ENCODE data around the gene LHFPL2.

Gene LHFPL2

DNA sequence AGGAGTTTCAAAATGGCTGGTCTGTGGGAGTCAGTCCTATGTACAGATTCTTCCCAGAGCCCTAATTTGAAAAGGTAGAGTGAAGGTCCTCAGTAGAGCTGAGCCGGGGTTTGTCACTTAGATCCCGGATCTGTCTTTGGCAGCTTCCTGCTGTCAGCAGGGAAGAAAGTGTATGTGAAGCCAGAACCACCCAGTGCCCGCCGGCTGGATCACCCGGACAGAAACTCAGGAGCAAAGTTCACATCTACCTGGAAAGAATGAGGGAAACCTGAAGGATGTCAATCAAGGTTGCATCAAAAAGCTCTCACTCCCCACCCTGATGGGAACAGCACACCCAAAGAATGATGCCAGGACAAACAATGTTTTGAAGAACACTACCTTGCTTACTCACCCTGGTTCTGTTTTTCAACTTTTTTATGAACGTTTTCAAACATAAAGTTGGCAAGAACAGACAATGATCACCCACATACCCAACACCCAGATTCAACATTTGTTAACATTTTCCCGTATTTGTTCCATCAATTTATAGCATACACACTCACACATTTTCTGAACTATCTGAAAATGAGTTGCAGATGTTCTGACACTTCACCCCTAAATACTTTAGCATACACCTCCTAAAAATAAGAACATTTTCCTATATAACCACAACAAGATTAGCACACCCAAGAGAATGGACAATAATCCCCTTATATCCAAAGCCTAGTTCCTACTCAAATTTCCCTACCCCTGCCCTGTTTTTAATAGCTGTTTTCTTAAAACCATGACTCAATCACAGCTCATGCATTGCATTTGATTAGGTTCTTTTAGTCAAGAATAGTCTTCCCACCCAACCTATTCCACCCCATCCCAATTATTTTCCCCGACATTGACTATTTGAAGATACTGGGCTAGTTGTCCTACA lies 133.9 kb downstream of the LHFPL2 start:
- no peak for DNase-seq

DNA sequence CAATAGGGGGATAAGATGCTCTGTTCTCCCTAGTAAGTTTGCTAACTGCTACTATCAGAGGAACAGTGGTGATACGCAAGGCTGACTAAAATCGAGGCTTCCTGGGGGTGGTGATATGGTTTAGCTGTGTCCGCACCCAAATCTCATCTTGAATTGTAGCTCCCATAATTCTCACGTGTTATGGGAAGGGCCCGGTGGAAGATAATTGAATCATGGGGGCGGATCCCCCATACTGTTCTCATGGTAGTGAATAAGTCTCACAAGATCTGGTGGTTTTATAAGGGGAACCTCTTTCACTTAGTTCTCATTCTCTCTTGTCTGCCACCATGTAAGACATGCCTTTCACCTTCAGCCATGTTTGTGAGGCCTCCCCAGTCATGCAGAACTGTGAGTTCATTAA lies 135.1 kb downstream of the LHFPL2 start:
- no peak for DNase-seq

DNA sequence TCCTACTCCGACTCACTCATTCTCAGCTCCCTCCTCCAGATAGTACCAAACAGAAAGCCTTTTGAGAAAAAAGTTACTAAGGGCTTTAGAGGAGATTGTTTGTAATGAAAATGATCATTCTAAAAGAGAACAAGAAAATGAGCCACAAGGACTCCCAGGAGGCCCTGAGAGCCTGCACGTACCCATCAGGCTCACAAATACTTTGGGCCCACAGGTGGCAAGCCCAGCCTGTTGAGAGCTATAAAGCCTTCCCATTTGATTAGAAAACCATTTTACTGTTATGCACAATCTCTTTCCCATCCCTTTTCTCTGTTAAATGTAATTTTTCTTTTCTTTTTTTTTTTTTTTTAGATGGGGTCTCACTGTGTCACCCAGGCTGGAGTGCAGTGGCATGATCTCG lies 136.1 kb downstream of the LHFPL2 start:
- DNase-seq = no peak

DNA sequence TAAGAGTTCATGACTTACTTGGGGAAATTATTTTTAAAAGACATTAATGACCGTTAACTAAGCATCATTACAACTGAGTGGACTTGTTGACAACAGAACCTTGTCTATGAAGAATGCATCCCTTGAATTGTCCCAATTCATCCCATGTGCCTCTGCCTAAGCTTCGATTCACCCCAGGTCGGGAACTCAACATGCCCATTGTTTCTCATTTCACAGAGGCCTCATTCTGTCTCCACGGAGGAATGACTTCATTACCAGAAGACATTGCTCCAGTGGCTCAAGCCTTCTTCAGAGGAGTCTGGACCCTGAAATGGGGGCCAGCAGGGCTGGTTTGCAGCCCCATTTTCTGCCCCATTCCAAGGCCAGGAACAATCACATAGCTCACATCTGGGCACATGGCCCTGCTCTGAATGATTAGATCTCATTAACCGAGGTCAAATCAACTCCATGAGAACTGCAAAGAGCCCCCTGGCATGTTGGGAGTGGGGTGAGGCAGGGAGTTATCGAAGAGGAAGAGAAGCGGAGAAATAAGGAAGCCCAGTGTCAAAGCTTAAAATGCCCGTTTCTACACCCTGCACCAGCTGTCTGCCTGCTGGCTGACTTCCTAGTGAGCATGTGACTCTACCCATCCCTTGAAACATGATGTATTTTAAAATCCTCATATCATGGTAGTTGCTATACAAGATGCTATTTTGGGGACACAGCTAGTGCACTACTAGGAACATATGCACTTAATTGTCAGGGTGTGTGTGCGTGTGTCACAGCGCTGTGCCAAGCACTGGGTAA lies 137.3 kb downstream of the LHFPL2 start:
- peak; percentile 71 for DNase-seq

DNA sequence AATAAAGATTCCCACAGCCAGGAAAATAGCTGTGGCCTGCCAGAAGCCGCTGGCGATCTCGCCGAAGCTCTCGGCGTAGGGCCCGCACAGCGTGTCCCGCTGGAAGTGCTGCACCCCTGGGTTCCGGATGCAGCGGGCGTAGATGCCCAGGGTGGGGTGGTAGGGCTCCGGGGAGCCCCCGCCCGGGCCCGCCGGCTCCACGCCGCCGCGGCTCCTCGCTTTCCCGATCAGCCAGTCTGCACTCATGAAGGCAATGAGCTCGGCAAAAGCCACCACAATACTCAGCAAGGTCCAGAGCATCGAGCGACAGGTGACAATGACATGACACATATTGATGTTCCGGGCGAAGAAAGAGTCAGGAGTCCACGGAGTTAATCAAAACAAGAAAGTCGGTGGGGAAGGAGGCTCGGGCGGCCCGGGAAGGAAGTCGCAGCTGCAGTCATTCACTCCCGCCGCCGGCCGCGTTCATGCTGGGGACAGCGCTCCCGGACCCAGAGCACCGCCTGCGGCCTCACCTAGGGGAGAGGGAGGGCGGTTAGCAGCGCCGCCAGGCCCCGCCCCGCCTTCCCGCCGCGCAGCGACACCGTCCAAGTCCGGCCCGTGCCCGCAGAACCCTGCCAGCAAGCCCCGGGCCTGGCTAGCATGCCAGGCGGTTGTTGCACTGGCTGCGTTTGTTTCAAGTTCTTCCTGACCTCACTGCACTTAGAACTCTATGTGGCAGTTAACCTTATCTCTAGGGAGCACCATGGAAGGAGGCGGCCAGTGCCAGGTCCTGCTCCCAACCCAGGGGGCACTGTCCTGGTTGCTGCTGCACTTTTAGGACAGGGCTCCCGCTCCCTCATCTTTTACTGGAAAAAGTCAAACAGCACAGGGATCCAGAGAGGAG lies 138.4 kb downstream of the LHFPL2 start:
- DNase-seq = peak; percentile 78

DNA sequence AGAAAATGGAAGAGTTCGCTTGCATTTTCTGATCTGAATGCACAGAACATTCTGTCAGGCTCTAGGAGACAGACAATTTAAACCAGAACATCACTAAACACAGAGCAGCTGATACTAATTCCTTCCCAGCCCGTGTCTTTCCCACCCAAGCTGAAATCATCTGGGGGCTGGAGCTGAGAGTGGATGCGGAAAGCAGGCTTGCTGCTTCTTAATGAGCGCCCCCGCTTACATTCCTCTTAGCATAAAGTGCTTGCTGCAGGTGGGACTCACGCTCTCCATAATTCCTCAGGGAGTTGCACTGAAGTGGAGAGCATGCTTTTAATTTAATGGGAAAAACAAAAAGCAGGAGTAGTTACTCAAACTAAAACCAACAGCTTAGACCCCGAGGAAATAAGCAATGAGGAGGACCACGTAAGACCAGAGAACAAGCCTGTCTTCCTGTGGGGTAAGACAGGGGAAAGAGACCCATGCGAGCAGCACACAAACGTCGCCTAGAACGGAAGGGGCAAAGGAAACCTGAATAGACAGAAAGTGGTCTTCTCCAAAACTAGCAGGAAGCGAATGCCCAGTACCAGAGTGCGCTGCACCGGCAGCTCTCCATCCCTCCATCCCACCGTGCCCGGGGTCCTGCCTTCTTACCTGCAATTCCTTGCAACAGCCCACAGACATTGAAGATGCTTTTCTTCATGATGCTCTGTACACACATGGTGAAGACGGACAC lies 139.3 kb downstream of the LHFPL2 start:
- DNase-seq = peak; percentile 74

DNA sequence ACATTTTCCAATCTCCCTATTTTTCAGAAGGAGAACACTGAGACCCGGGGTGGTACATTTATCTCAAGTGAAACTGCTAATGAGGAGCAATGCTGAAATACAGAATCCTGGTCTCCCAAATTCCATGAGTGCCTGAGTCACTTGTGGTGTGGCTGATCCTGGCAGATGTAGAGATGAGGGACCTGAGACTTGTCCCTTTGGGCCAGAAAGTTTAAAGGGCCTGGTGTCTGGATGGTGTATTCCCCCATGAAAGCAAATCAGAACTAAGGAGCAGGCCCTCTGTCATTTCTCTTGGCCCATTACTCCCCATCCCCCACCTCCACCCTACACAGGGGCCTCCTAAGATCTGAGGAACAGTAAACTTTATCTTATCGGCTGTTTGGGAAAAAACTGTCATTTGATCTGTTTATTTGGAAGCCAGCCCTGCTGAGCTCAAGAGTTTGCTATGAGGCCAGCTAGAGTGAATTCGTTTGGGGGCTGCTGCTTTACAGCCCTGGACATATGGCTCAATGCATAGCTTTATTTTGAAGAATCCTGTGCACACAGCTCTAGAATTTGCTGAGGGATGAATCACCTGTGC lies 140.3 kb downstream of the LHFPL2 start:
- peak; percentile 63 for DNase-seq

DNA sequence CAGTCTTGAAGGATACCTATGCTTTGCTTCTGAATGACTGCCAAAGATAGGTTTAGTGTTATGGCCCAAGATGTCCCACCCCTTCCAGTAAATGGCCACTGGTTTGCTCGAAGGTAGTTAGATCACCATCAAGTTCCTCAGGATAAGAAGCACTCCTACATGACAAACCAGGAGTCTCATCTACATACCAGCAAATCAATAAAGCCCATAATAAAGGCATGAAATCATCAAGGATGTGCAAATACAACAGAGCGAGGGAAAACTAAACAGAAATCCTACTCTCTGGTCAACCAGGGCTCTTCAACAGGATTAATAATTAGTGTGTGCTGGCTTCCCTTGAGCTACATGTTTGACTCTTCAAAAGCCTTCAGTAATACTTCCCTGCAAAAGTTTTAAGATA lies 141.0 kb downstream of the LHFPL2 start:
- DNase-seq = no peak

DNA sequence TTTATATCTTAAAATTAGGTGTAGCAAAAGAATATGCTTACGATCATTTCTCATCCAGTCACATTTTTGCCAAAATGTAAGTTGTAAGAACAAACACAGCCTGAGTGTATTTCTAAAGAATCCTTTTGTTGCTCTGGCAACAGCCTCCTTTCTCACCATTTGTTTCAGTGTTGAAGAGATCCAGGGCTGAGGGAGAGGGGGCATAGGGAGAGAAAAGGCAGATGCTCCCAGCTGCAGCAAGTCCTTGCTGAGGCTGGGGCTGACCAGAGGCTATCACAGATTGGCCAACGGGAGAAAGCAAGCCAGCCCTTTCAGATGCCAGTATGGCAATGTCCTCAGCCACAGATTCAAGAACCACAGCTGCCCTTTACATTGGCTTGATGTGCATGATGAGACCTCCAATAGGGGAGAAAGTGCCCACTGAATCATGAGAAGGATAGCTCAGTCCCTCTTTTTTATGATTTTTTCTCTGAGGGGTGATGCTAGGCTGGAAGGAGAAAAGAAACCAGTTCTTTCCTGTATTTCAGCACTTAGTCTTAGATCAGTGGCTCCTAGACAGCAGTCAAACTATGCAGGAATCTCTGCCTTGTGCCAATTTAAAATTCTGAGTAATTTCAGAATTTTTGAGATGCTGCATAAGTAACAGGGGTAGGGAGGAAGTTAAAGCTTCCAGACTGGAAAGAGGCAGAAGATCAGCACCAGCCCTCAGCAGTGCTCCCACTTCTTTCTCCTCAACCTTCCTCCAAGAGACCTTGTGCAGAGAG lies 142.1 kb downstream of the LHFPL2 start:
- DNase-seq = peak; percentile 41

DNA sequence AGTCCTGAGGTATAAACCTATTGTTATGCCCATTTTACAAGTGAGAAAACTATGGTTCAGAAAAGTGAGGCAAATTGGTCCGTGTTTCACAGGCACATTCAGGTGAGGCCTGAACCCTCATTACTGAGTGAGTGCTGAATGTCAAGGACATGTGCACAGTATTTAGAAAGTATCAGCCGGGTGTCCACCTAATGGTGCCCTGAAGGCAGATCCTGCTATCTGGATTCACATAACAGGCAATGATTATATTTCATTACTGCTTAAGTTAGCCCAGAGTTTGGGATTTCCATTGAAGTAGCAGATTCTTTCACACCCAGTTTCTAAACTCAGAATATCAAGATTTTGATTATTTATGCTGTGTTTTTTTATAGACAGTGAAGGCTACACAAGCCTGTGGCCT lies 142.7 kb downstream of the LHFPL2 start:
- no peak for DNase-seq

DNA sequence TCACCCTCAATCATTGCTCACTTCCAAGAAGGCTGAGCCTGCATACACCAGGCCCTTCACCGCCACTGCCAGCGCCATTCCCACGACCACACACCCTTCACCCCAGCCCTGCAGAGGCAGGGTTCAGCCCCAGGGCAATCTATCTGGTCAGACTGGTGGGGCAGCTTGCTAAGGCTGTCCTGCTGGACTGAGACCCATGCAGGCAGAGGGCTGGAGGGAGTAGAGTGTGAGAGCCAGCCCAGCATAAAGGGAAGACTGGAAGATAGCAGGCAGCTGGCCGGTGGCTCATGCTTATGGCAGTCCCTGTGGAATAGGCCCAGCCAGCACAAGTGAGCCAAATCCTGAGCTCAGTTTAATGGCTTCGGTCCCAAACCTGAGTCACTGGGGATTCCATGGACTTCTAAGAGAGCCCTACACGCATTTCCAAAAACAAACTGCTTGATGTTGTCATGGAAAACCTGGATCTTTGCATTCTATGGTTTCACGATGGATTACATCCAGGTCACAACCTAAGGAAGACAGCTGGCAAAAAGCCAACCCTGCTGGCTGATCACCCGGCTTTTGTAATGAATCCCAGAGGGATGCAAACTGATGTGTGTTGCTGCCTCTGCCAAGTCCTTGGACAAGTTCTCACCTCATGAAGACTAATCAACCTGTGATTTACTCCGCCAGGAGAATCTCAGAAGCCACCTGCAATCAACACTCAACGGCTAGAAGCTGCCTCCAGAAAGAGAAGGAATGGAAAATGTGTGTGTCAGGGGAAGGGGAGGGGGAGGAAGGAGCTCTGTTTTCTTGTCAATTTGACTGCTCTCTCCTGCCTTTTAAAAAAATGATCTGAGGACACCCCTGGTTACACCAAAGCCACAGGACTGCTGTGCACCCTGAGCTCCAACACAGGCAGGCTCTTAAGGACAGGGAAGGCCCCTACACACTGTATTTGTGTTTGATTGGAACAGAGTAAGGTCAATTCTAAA lies 143.6 kb downstream of the LHFPL2 start:
- DNase-seq = peak; percentile 89

DNA sequence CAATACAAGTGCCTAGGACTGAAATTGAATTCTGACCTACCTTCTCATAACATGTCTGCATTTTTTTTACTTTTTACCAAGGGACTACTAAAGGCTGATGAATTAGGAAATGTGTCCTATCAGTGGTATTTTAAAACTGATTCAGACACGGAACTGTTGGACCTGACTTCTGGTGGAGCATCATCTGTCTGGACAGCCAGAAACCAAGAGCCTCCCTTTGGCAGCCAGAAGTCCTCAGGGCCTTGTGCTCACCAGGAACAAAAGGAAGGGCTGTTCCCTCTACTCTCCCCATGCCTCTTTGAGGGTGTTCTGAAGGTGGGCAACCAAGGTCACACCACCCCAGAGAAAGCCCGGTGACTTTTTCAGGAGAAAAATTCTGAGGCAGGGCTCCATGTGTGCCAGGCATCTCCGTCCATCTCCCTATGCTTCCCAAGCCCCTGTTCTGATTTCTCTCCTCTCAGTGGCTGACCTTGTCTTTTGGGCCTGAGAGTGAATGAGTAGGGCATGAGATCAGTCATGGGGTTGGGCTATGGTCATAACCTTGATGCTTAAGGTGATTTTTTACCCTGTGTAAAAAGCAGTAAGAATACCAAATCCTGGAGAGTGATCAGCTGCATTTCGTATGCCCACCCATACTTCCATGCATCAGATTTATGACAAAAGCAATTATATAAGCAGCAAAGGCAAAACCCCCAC lies 144.5 kb downstream of the LHFPL2 start:
- DNase-seq = no peak

DNA sequence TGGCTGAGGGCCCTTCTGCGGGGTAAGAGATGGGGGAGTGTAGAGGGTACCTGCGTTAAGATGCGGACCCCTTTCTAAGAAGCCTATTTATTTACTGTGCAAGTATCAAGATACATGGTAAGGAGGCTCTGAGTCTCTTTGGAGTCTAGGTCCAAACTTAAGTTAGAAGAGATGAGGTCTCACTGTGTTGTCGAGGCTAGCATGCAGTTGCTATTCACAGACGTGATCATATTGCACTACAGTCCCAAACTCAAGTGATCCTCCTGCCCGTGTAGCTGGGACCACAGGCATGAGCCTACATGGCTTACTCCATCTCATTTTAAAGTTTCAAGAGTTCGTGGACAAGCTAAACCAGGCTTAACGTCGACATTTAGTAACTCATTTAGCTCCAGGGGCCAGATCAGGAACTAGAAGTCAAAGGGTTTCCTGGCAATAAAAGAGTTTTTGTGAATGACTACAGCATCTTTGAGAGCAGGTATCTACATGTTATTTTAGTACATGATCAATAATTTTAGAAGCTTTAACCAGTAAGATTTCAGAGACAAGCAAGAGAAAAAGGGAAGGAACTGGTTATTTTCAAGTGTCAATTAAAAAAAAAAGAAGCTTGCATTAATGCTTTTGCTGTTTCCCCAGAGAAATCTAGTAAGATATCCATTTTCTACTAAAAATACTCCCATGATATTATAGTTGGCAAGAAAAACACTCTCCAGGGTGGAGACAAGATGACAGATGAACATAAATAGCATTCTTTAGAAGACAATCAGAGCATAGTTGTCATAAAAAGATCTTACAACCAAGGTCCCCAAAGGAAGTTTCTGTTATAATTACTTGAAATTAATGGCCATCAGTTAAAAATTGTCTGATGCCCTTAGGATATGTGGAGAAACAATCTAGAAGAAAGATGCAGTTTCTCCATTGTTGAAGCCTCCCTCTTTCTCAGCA lies 146.9 kb downstream of the LHFPL2 start:
- no peak for DNase-seq

DNA sequence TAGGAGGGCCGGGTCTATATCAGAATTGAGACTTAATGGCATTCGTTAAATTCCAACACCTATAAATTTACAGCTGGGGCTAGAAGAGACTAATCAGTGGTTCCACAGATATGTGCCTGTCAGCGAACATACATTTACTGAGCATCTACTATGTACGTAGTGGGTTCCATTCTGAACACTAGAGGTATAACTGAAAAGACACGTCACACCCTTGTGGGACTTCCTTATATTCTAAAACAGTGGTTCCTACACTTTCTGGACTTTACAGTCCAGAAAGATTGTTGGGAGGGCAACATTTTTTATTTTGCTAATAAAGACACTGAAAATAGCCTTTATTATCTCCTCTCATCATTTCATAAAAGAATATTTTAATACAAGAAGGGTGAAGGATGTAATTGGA lies 147.7 kb downstream of the LHFPL2 start:
- no peak for DNase-seq

DNA sequence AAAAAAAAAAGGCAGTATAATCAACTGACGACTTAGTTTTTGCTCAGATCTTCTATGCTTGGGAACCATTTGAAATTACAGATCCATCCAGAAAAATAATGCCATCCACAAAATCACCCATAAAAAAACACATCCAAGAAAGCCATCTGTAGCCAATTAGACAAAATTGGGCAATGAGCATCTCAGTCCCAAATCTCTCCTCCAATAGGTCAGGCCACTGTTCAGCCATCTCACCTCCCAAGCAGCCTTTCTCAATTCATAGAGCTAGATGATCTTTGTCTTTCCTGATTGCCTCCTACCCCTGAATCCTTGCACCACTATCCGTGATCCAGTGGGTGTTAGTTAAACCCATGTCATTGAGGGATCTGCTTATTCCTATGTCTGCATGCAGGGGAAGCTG lies 148.5 kb downstream of the LHFPL2 start:
- DNase-seq = no peak

DNA sequence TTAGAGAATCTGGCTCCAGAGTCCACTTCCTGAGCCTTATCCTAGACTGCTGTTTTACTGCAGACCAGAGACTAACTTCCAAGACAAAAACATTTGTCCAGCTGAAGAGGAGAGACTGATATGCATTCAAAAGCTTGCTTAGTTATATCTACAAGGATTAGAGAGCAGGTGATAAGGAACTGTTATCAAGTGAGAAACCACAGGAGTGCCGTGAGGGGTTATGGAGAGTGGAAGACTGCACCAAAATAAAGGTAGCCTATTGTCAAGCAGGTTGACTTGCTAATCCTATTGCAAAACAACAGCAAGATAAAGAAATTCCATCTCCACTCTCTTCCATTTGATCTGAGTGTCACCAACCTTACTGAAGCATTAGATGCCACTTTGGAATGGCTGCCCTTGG lies 149.1 kb downstream of the LHFPL2 start:
- no peak for DNase-seq

DNA sequence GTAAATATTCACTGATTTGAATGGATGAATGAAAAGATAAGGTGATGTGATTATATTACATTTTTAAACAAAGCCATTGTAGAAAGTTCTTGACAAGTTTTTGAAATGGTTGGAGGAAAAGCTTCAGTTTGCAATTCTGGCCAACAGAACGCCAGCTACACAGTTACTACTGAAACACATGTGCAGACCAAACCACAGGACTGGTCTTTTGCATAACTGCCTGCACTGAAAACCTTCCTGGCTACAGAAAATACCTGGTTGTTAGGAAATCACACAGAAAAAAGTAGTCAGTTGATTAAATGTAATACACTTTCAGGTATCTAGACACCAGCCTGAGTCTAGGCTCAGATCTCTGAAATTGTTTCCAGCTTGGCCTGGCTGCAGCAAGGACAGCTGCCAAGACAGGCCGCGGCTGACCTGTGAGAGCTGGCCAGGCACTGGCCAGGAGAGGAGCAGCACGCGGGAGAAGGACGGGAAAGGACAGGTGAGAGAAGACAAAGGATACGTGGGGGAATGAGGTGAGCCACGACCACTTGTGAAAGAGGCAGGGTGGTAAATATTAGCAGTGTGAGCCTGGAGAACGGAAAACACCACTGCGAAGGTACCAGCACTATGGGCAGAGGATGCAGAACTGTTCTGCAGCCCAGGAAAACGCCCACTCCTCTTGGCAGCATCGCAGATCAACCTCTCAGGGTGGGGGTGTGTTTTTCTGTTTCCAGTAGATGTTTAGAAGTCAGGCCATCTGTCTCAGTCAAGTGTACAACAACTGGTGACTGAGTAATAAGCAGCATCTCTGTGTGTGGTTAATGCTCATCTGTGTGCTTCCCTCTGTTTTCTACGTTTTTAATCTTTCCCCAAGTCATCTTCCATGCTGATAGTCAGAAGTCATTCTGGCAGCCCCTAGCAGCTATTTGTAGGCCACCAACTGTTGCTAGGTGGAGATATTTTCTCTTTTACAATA lies 150.7 kb downstream of the LHFPL2 start:
- DNase-seq = no peak
